Posterior vena cava (tissue), 2 donors: Measurements from ENCODE around the gene TBC1D14. TPM values are rescaled to one million over a fixed set of nuclear protein-coding genes. Genes with fewer than 3 reads are reported as not detected.

Source experiments
- DNase-seq: peaks from one replicate; pipeline ENCODE4 v3.0.0-alpha.2; 2020; ENCODE audit warnings: low spot score
- intact Hi-C, 2 donors: fragments of 100-400 bp; cut with DNase I; formaldehyde crosslinking; loops; one replicate each; pipeline versions ENCODE4 v1.14.1 to v1.14.2; 2022 to 2023
- total RNA-seq, 2 donors: library from RNA; stranded (reverse); fragmentation: NEBNext Ultra II Directional; extraction: Animal tissue kit (Norgen Biotek cat#: 25700); gene quantifications; one replicate each; pipeline ENCODE4 v1.2.1, GENCODE V29; 2021
- donor health status: DM: yes; HTN: yes; CAD: no.
- donor health status: DM: yes; HTN: yes; CAD: no.

Gene TBC1D14
- total RNA-seq, 2 donors from 2014 or later = 30.5 to 42.6 TPM

- intact Hi-C loops = no loop called here
- no peak for DNase-seq
These were observed 114.3 kb downstream of the TBC1D14 start for GRCh38 chr4:7023901-7024300.

- intact Hi-C loops = no loop called here
- DNase-seq = no peak
These were observed 114.8 kb downstream of the TBC1D14 start for GRCh38 chr4:7024336-7024890.

GRCh38 chr4:7025040-7025602, 115.5 kb downstream of the TBC1D14 start:
- DNase-seq = no peak
- intact Hi-C loops = no loop called here

- intact Hi-C loops = no loop called here
- no peak for DNase-seq
These were observed 116.5 kb downstream of the TBC1D14 start for GRCh38 chr4:7026107-7026506.

GRCh38 chr4:7027284-7027683, 117.7 kb downstream of the TBC1D14 start:
- peak; percentile 8 for DNase-seq
- intact Hi-C loops = no loop called here

- intact Hi-C loops = no loop called here
These were observed 118.3 kb downstream of the TBC1D14 start for GRCh38 chr4:7027913-7028312.

GRCh38 chr4:7029212-7029611, 119.6 kb downstream of the TBC1D14 start:
- intact Hi-C loops = no loop called here
- peak; percentile 28 for DNase-seq

More at GRCh38 chr4:7027913-7028312, 118.3 kb downstream of the TBC1D14 start:
- peak; percentile 12 for DNase-seq

- peak; percentile 64 for DNase-seq
- intact Hi-C loops = no loop called here
These were observed 120.3 kb downstream of the TBC1D14 start for GRCh38 chr4:7029921-7030320.

- intact Hi-C loops = no loop called here
These were observed 121.2 kb downstream of the TBC1D14 start for GRCh38 chr4:7030856-7031255.

GRCh38 chr4:7031558-7032449, 122.2 kb downstream of the TBC1D14 start:
- intact Hi-C loops = no loop called here
- no peak for DNase-seq

More at GRCh38 chr4:7030856-7031255, 121.2 kb downstream of the TBC1D14 start:
- DNase-seq = peak; percentile 24

- intact Hi-C loops = no loop called here
These were observed 123.0 kb downstream of the TBC1D14 start for GRCh38 chr4:7032596-7032995.

GRCh38 chr4:7034262-7035081, 124.8 kb downstream of the TBC1D14 start:
- peak; percentile 67 for DNase-seq
- intact Hi-C loops = no loop called here

More at GRCh38 chr4:7032596-7032995, 123.0 kb downstream of the TBC1D14 start:
- DNase-seq = no peak

- intact Hi-C loops = no loop called here
- no peak for DNase-seq
These were observed 127.8 kb downstream of the TBC1D14 start for GRCh38 chr4:7037425-7037824.

GRCh38 chr4:7040765-7041164, 131.1 kb downstream of the TBC1D14 start:
- intact Hi-C loops = no loop called here
- no peak for DNase-seq

GRCh38 chr4:7041246-7041645, 131.6 kb downstream of the TBC1D14 start:
- intact Hi-C loops = no loop called here
- DNase-seq = no peak

- DNase-seq = no peak
- intact Hi-C loops = no loop called here
These were observed 132.3 kb downstream of the TBC1D14 start for GRCh38 chr4:7041801-7042502.

- peak; percentile 99 for DNase-seq
- intact Hi-C loops = no loop called here
These were observed 133.1 kb downstream of the TBC1D14 start for GRCh38 chr4:7042503-7043283.
